Upper lobe of left lung (tissue), 6 donors: ENCODE results near the gene B3GNT2. TPM values are rescaled to one million over a fixed set of nuclear protein-coding genes. Genes with fewer than 3 reads are reported as not detected.

Experiments
- ATAC-seq, 2 donors: fragments of 200-7000 bp; cut with Tn5 transposase; one replicate each; pipeline ENCODE4 v1.9.1; 2022; ENCODE audit warnings: mild to moderate bottlenecking in 2 of 2, moderate library complexity in 2 of 2; ENCODE audit not compliant: low FRiP score in 2 of 2
- DNase-seq, 2 donors: peaks; one replicate each; pipeline ENCODE4 v3.0.0-alpha.2; 2019 to 2020
- H3K27ac ChIP-seq, 4 donors: fragments of 200-600 bp; sonication (generic); one replicate each; pipeline ENCODE4 v1.5.1; 2016 to 2019
- H3K27me3 ChIP-seq, 4 donors: fragments of 200-600 bp; sonication (generic); one replicate each; pipeline ENCODE4 v1.5.1; 2017 to 2019
- H3K36me3 ChIP-seq, 4 donors: fragments of 200-600 bp; sonication (generic); one replicate each; pipeline ENCODE4 v1.5.1; 2016 to 2019
- H3K4me1 ChIP-seq, 4 donors: fragments of 200-600 bp; sonication (generic); one replicate each; pipeline ENCODE4 v1.5.1; 2018 to 2019
- H3K4me3 ChIP-seq, 4 donors: fragments of 200-600 bp; sonication (generic); one replicate each; pipeline ENCODE4 v1.5.1; 2017 to 2019; ENCODE audit warnings: mild to moderate bottlenecking in 2 of 4, moderate library complexity in 1 of 4
- H3K9me3 ChIP-seq, 4 donors: fragments of 200-600 bp; sonication (generic); one replicate each; pipeline ENCODE4 v1.5.1; 2018 to 2019
- CTCF ChIP-seq, 6 experiments: fragments of 450-650 bp in 4 of 6; fragments of 200-600 bp in 2 of 6; sonication (generic) in 2 of 6; IDR thresholded peaks; one replicate each; pipeline ENCODE4 v1.5.1; 2016 to 2019; ENCODE audit warnings: antibody characterized with exemption in 6 of 6
- EP300 ChIP-seq, 4 donors: sonication (generic); formaldehyde crosslinking; IDR thresholded peaks; one replicate each; pipeline ENCODE4 v1.5.1; 2017; ENCODE audit warnings: antibody characterized with exemption in 4 of 4, control low read depth in 2 of 4
- POLR2A ChIP-seq, 4 donors: fragments of 450-650 bp; IDR thresholded peaks; one replicate each; pipeline ENCODE4 v1.5.1; 2016 to 2017; ENCODE audit warnings: antibody characterized with exemption in 4 of 4, mild to moderate bottlenecking in 2 of 4
- POLR2AphosphoS5 ChIP-seq, 2 donors: sonication (generic); formaldehyde crosslinking; IDR thresholded peaks; one replicate each; pipeline ENCODE4 v1.5.1; 2017; ENCODE audit warnings: antibody characterized with exemption in 2 of 2
- WGBS, 2 donors: methylation state at CpG; one replicate each; pipeline ENCODE4 v1.1.5; 2017 to 2018; 5-methylcytosine and 5-hydroxymethylcytosine counted together
- total RNA-seq, 6 donors: library from RNA; depleted of rRNA in 4 of 6; stranded (reverse); fragments of >200 nt in 4 of 6; gene quantifications; one replicate each; pipeline versions ENCODE4 v1.1.0 to v1.2.1, GENCODE V29; 2016 to 2021
- donor health status: DM: no; HTN: no; CAD: no; lungs with moderate emphysema.
- donor health status: DM: no; HTN: yes; CAD: no; lungs with severe emphysema.

Gene B3GNT2
- total RNA-seq, 6 donors from 2014 or later: 23.0 to 57.6 (median 37.4) TPM

- H3K36me3 ChIP-seq: no peaks in the 10 kb centered on the region
- DNase-seq: no peak
- H3K27ac ChIP-seq: no peak overlapping the region
- H3K4me1 ChIP-seq: no peaks in the 10 kb centered on the region
- no peaks in the 10 kb centered on the region for H3K9me3 ChIP-seq
- ATAC-seq: no peak
- TF ChIP-seq CTCF (IDR thresholded peaks at IDR 0.05) (no peak), EP300 (IDR thresholded peaks at IDR 0.05) (no peak), POLR2AphosphoS5 (IDR thresholded peaks at IDR 0.05) (no peak), POLR2A (IDR thresholded peaks at IDR 0.05) (no peak)
- H3K27me3 ChIP-seq: no peaks in the 10 kb centered on the region
- no peak overlapping the region for H3K4me3 ChIP-seq
- 91 to 100% methylated on average over 1 of the region's 1 CpG for WGBS, 2 donors
These were observed 58.7 kb downstream of the B3GNT2 start for GRCh38 chr2:62254424-62255266.

- Histone ChIP-seq H3K27me3 (no peaks in the 10 kb centered on the region), H3K36me3 (no peaks in the 10 kb centered on the region), H3K27ac (no peak overlapping the region), H3K4me1 (no peaks in the 10 kb centered on the region), H3K4me3 (no peak overlapping the region), H3K9me3 (no peaks in the 10 kb centered on the region)
- no peak for TF ChIP-seq POLR2AphosphoS5 (IDR thresholded peaks at IDR 0.05)
- TF ChIP-seq EP300 (IDR thresholded peaks at IDR 0.05): no peak
- TF ChIP-seq POLR2A (IDR thresholded peaks at IDR 0.05): no peak
- TF ChIP-seq CTCF (IDR thresholded peaks at IDR 0.05): no peak
- 91 to 97% methylated on average over 4 of the region's 4 CpGs for WGBS, 2 donors
- no peak for DNase-seq
- ATAC-seq: no peak
These were observed 61.6 kb downstream of the B3GNT2 start for GRCh38 chr2:62257466-62257865.

GRCh38 chr2:62263076-62263715, 67.3 kb downstream of the B3GNT2 start:
- no peaks in the 10 kb centered on the region for H3K36me3 ChIP-seq
- DNase-seq: no peak
- 63 to 68% methylated on average over 6 of the region's 6 CpGs for WGBS, 2 donors
- no peaks in the 10 kb centered on the region for H3K9me3 ChIP-seq
- no peak overlapping the region for H3K4me3 ChIP-seq
- H3K27me3 ChIP-seq: no peaks in the 10 kb centered on the region
- no peak overlapping the region for H3K27ac ChIP-seq
- TF ChIP-seq EP300 (IDR thresholded peaks at IDR 0.05): no peak
- TF ChIP-seq POLR2A (IDR thresholded peaks at IDR 0.05): no peak
- no peak for TF ChIP-seq POLR2AphosphoS5 (IDR thresholded peaks at IDR 0.05)
- no peak for TF ChIP-seq CTCF (IDR thresholded peaks at IDR 0.05)
- H3K4me1 ChIP-seq: peaks cover 0 to 10% (median 0%) of the 10 kb centered on the region in 4 donors
- no peak for ATAC-seq

GRCh38 chr2:62264186-62264585, 68.3 kb downstream of the B3GNT2 start:
- Histone ChIP-seq H3K27me3 (no peaks in the 10 kb centered on the region), H3K27ac (no peak overlapping the region), H3K36me3 (no peaks in the 10 kb centered on the region), H3K4me3 (no peak overlapping the region), H3K9me3 (no peaks in the 10 kb centered on the region), H3K4me1 (peaks cover 0 to 10% (median 0%) of the 10 kb centered on the region in 4 donors)
- WGBS, 2 donors: 62 to 64% methylated on average over 3 of the region's 3 CpGs
- ATAC-seq: no peak
- DNase-seq: no peak
- TF ChIP-seq POLR2A (IDR thresholded peaks at IDR 0.05) (no peak), EP300 (IDR thresholded peaks at IDR 0.05) (no peak), POLR2AphosphoS5 (IDR thresholded peaks at IDR 0.05) (no peak), CTCF (IDR thresholded peaks at IDR 0.05) (no peak)
